HepG2 (cell line): Measurements from ENCODE around the gene EPS8. TPM values are rescaled to one million over a fixed set of nuclear protein-coding genes. Genes with fewer than 3 reads are reported as not detected.

Source experiments
- CBFB ChIP-seq: sonication (generic); formaldehyde crosslinking; IDR thresholded peaks from 2 replicates; pipeline ENCODE4 v1.4.0; 2020; ENCODE audit warnings: missing genetic modification reagents
- CEBPB ChIP-seq: IDR thresholded peaks from 2 replicates; pipeline ENCODE4 v1.6.1; 2011; ENCODE audit warnings: low read depth, low read length, improper control_type of control experiment, borderline replicate concordance
- CEBPG ChIP-seq: IDR thresholded peaks from 2 replicates; pipeline ENCODE4 v1.6.1; 2016
- ETV5 ChIP-seq: IDR thresholded peaks from 2 replicates; pipeline ENCODE4 v1.6.1; 2018; ENCODE audit warnings: missing biosample characterization, missing genetic modification reagents, inconsistent platforms, borderline replicate concordance
- FOXA3 ChIP-seq: IDR thresholded peaks from 2 replicates; pipeline ENCODE4 v1.6.1; 2016; ENCODE audit warnings: missing genetic modification reagents, missing compliant biosample characterization
- FOXK1 ChIP-seq: sonication (generic); formaldehyde crosslinking; IDR thresholded peaks from 2 replicates; pipeline ENCODE4 v1.4.0; 2020; ENCODE audit warnings: low read depth, missing genetic modification reagents, borderline replicate concordance
- FOXK2 ChIP-seq: fragments of 450-650 bp; IDR thresholded peaks from 2 replicates; pipeline ENCODE4 v1.6.1; 2016
- FOXO1 ChIP-seq: sonication (generic); formaldehyde crosslinking; IDR thresholded peaks from 2 replicates; pipeline ENCODE4 v1.4.0; 2020; ENCODE audit warnings: missing genetic modification reagents
- HHEX ChIP-seq: IDR thresholded peaks from 2 replicates; pipeline ENCODE4 v1.6.1; 2016; ENCODE audit warnings: control low read depth
- KLF11 ChIP-seq: IDR thresholded peaks from 2 replicates; pipeline ENCODE4 v1.6.1; 2016; ENCODE audit warnings: missing compliant biosample characterization
- KLF16 ChIP-seq, 2 experiments: sonication (generic) in 1 of 2; formaldehyde crosslinking in 1 of 2; IDR thresholded peaks; 2 replicates each; pipeline versions ENCODE4 v1.6.1 to v1.8.0; 2016 to 2023; ENCODE audit warnings: missing genetic modification reagents in 2 of 2, missing compliant biosample characterization in 1 of 2
- NCOA2 ChIP-seq: sonication (generic); formaldehyde crosslinking; IDR thresholded peaks from 2 replicates; pipeline ENCODE4 v1.8.0; 2022; ENCODE audit warnings: inconsistent platforms
- SALL1 ChIP-seq: sonication (generic); formaldehyde crosslinking; IDR thresholded peaks from 2 replicates; pipeline ENCODE4 v1.8.0; 2022; ENCODE audit warnings: mild to moderate bottlenecking, missing genetic modification reagents
- SAP130 ChIP-seq: IDR thresholded peaks from 2 replicates; pipeline ENCODE4 v1.6.1; 2016; ENCODE audit warnings: low read depth
- ZFP36L1 ChIP-seq: sonication (generic); formaldehyde crosslinking; IDR thresholded peaks from 2 replicates; pipeline ENCODE4 v1.8.0; 2022; ENCODE audit warnings: mild to moderate bottlenecking, missing genetic modification reagents, moderate library complexity
- ZNF12 ChIP-seq: sonication (generic); formaldehyde crosslinking; IDR thresholded peaks from 2 replicates; pipeline ENCODE4 v1.5.0; 2020; ENCODE audit warnings: missing genetic modification reagents
- ZNF317 ChIP-seq: sonication (generic); formaldehyde crosslinking; IDR thresholded peaks from 2 replicates; pipeline ENCODE4 v1.5.0; 2020; ENCODE audit warnings: mild to moderate bottlenecking, missing genetic modification reagents
- polyA plus RNA-seq, 8 experiments: library from polyadenylated mRNA; depleted of rRNA in 3 of 8; stranded (reverse) in 7 of 8; unstranded in 1 of 8; fragments of >200 nt; fragmentation: Illumina TruSeq in 4 of 8; extraction: Trizol in 4 of 8; gene quantifications; 2 replicates each; pipeline versions ENCODE4 v1.2.1 to v1.2.3, GENCODE V29; 2011 to 2016; ENCODE audit warnings: low read depth in 4 of 8, missing spikeins in 1 of 8, mixed read lengths in 1 of 8; ENCODE audit not compliant: insufficient read depth in 1 of 8
- total RNA-seq, 5 experiments: library from RNA; depleted of rRNA; stranded (reverse); fragments of >200 nt; fragmentation: Illumina TruSeq; extraction: Trizol; gene quantifications; 2 replicates each; pipeline ENCODE4 v1.2.3, GENCODE V29; 2016; ENCODE audit warnings: low read depth in 1 of 5
- TF ChIP-seq, protein P1 (sequence below): IDR thresholded peaks from 2 replicates; pipeline ENCODE4 v1.6.1; 2018; ENCODE audit warnings: missing genetic modification reagents, mild to moderate bottlenecking, missing compliant biosample characterization
- TF ChIP-seq, protein P2 (sequence below): sonication (generic); formaldehyde crosslinking; conservative IDR thresholded peaks from 2 replicates; pipeline ENCODE4 v1.4.0; 2020; ENCODE audit warnings: missing genetic modification reagents

Gene EPS8
- total and polyA plus RNA-seq, 2 of the 13 experiments (the other 11 are each of a cell fraction or from before 2014, with no cell fraction given), result 37.1 to 43.4 TPM

DNA sequence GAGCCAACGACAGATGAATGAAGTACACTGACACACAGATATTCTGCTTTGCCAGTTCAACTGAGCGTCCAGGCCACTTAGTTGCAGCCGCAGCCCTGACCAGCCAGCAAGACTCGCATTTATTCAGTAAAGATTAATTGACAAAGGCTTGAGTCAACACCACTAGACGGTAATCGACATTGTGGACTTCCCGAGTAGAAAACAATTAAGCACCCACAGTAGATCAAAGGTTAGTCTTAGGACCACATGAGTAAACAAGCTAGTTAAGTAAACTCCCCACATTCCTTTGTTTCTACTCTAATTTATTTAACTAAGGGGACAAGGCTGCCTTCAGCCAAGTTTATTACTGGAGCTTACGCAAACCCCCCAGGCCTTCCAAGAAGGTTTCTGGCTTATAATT lies 172.7 kb downstream of the EPS8 start (continued):
- TF ChIP-seq, protein P1, sequence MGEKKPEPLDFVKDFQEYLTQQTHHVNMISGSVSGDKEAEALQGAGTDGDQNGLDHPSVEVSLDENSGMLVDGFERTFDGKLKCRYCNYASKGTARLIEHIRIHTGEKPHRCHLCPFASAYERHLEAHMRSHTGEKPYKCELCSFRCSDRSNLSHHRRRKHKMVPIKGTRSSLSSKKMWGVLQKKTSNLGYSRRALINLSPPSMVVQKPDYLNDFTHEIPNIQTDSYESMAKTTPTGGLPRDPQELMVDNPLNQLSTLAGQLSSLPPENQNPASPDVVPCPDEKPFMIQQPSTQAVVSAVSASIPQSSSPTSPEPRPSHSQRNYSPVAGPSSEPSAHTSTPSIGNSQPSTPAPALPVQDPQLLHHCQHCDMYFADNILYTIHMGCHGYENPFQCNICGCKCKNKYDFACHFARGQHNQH (CRISPR knock-in tag), result 0 out of 2 replicates have a peak, but pooled peaks have one; percentile 35
- TF ChIP-seq FOXO1 (peak; percentile 89), SAP130 (CRISPR knock-in tag) (peak; percentile 58), HHEX (CRISPR knock-in tag) (peak; percentile 73), SALL1 (CRISPR knock-in tag) (peak; percentile 40), CBFB (CRISPR knock-in tag) (peak; percentile 78), ZNF12 (CRISPR knock-in tag) (peak; percentile 88), FOXA3 (CRISPR knock-in tag) (peak; percentile 98), CEBPG (CRISPR knock-in tag) (peak; percentile 54), ZFP36L1 (peak; percentile 49; the same call in 1 of the 2 replicates), CEBPB (peak; percentile 40; the same call in 1 of the 2 replicates), FOXK2 (peak; percentile 44; the same call in 1 of the 2 replicates), ETV5 (CRISPR knock-in tag) (peak; percentile 67; the same call in 1 of the 2 replicates), FOXK1 (CRISPR knock-in tag) (peak; percentile 80; the same call in 1 of the 2 replicates), ZNF317 (CRISPR knock-in tag) (peak; percentile 26; the same call in 1 of the 2 replicates), KLF16 (CRISPR knock-in tag; IDR thresholded peaks at IDR 0.05) (0 out of 4 replicates have a peak, but pooled peaks of 1 of the 2 experiments have one; percentile 40), NCOA2 (peak; percentile 84), KLF11 (0 out of 2 replicates have a peak, but pooled peaks have one; percentile 47)
- TF ChIP-seq, protein P2, sequence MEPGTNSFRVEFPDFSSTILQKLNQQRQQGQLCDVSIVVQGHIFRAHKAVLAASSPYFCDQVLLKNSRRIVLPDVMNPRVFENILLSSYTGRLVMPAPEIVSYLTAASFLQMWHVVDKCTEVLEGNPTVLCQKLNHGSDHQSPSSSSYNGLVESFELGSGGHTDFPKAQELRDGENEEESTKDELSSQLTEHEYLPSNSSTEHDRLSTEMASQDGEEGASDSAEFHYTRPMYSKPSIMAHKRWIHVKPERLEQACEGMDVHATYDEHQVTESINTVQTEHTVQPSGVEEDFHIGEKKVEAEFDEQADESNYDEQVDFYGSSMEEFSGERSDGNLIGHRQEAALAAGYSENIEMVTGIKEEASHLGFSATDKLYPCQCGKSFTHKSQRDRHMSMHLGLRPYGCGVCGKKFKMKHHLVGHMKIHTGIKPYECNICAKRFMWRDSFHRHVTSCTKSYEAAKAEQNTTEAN (CRISPR knock-in tag), result 0 out of 2 replicates have a peak, but pooled peaks have one; percentile 20
